ENCODE measurements around the gene IFITM10.

- TF ChIP-seq POLR2AphosphoS5 (IDR thresholded peaks at IDR 0.05; ENCODE audit: borderline replicate concordance, low read depth, low read length), result no peak
- TF ChIP-seq EZH2 (IDR thresholded peaks at IDR 0.05), result no peak
These were observed 30.6 kb upstream of the IFITM10 start for GRCh38 chr11:1780700-1781592.

Measured in SK-N-MC (cell line).